ENCODE measurements around the gene LACRT.
"Not testable (repeated sequence)": the region's sequence is repeated elsewhere in the genome, so short reads cannot be mapped to it uniquely, and the experiment has no call there.

Gene LACRT

GRCh38 chr12:54641089-54641488, 6.4 kb upstream of the LACRT start:
- no peak for DNase-seq (ENCODE audit: low read depth in 4 of 4, low spot score in 1 of 4)

- not testable (repeated sequence) for DNase-seq (ENCODE audit: low read depth in 4 of 4, low spot score in 1 of 4)
Observed at GRCh38 chr12:54639112-54639511, 4.4 kb upstream of the LACRT start.

- DNase-seq (ENCODE audit: low read depth in 4 of 4, low spot score in 1 of 4) = no peak
Observed at GRCh38 chr12:54631988-54632728, 2.5 kb downstream of the LACRT start.

GRCh38 chr12:54631551-54631950, 3.1 kb downstream of the LACRT start:
- no peak for DNase-seq (ENCODE audit: low read depth in 4 of 4, low spot score in 1 of 4)

GRCh38 chr12:54629925-54630324, 4.8 kb downstream of the LACRT start:
- DNase-seq (ENCODE audit: low read depth in 4 of 4, low spot score in 1 of 4) = no peak

GRCh38 chr12:54628186-54628846, 6.4 kb downstream of the LACRT start:
- no peak for DNase-seq (ENCODE audit: low read depth in 4 of 4, low spot score in 1 of 4)

- DNase-seq (ENCODE audit: low read depth in 4 of 4, low spot score in 1 of 4) = no peak
Observed at GRCh38 chr12:54627304-54627703, 7.4 kb downstream of the LACRT start.

- no peak for DNase-seq (ENCODE audit: low read depth in 4 of 4, low spot score in 1 of 4)
Observed at GRCh38 chr12:54625598-54625997, 9.1 kb downstream of the LACRT start.

GRCh38 chr12:54624315-54625279, 10.1 kb downstream of the LACRT start:
- DNase-seq (ENCODE audit: low read depth in 4 of 4, low spot score in 1 of 4) = no peak

GRCh38 chr12:54622463-54623183, 12.1 kb downstream of the LACRT start:
- DNase-seq (ENCODE audit: low read depth in 4 of 4, low spot score in 1 of 4) = no peak

GRCh38 chr12:54616933-54617680, 17.6 kb downstream of the LACRT start:
- DNase-seq (ENCODE audit: low read depth in 4 of 4, low spot score in 1 of 4) = no peak

GRCh38 chr12:54612225-54612750, 22.4 kb downstream of the LACRT start:
- DNase-seq (ENCODE audit: low read depth in 4 of 4, low spot score in 1 of 4) = no peak

- DNase-seq (ENCODE audit: low read depth in 4 of 4, low spot score in 1 of 4) = no peak
Observed at GRCh38 chr12:54611715-54612149, 23.0 kb downstream of the LACRT start.

GRCh38 chr12:54608769-54609168, 25.9 kb downstream of the LACRT start:
- no peak for DNase-seq (ENCODE audit: low read depth in 4 of 4, low spot score in 1 of 4)

GRCh38 chr12:54608156-54608555, 26.5 kb downstream of the LACRT start:
- no peak for DNase-seq (ENCODE audit: low read depth in 4 of 4, low spot score in 1 of 4)

GRCh38 chr12:54606556-54606955, 28.1 kb downstream of the LACRT start:
- no peak for DNase-seq (ENCODE audit: low read depth in 4 of 4, low spot score in 1 of 4)

- DNase-seq (ENCODE audit: low read depth in 4 of 4, low spot score in 1 of 4) = no peak
Observed at GRCh38 chr12:54605138-54605970, 29.3 kb downstream of the LACRT start.

- DNase-seq (ENCODE audit: low read depth in 4 of 4, low spot score in 1 of 4) = no peak
Observed at GRCh38 chr12:54604436-54604835, 30.3 kb downstream of the LACRT start.

- no peak for DNase-seq (ENCODE audit: low read depth in 4 of 4, low spot score in 1 of 4)
Observed at GRCh38 chr12:54603872-54604271, 30.8 kb downstream of the LACRT start.
